ENCODE results near the gene RCVRN. TPM values are rescaled to one million over a fixed set of nuclear protein-coding genes. Genes with fewer than 3 reads are reported as not detected.

Gene RCVRN
- total RNA-seq, 6 experiments from 2014 or later: not detected

DNA sequence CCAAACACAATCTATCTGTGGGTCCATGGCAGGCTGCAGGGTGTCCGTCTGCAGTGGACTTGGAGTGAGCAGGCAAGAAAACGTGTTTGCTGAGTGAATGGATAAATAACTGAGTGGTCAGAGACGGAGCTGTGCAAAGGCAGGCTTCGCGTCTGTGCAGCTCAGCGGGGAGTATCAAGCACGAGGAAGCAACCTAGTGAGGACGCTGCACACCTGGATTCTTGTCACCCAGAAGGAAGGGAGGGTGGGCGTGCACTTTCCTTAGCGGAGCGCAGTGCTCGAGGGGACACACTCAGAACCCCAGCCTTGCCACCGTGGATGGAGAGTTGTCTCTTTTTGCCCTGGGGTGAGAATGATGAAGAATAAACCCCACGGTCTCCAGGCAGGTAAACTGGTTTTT is 1.5 kb upstream of the RCVRN start:
- TF ChIP-seq POLR2A (IDR thresholded peaks at IDR 0.05): no peak
- TF ChIP-seq, protein P1, sequence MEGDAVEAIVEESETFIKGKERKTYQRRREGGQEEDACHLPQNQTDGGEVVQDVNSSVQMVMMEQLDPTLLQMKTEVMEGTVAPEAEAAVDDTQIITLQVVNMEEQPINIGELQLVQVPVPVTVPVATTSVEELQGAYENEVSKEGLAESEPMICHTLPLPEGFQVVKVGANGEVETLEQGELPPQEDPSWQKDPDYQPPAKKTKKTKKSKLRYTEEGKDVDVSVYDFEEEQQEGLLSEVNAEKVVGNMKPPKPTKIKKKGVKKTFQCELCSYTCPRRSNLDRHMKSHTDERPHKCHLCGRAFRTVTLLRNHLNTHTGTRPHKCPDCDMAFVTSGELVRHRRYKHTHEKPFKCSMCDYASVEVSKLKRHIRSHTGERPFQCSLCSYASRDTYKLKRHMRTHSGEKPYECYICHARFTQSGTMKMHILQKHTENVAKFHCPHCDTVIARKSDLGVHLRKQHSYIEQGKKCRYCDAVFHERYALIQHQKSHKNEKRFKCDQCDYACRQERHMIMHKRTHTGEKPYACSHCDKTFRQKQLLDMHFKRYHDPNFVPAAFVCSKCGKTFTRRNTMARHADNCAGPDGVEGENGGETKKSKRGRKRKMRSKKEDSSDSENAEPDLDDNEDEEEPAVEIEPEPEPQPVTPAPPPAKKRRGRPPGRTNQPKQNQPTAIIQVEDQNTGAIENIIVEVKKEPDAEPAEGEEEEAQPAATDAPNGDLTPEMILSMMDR (IDR thresholded peaks at IDR 0.05): no peak
- Histone ChIP-seq H3K36me3 (no peaks in the 10 kb centered on the region), H3K27ac (no peak overlapping the region), H3K4me3 (no peak overlapping the region), H3K9me3 (no peaks in the 10 kb centered on the region), H3K27me3 (no peaks in the 10 kb centered on the region), H3K4me1 (no peaks in the 10 kb centered on the region)
- DNase-seq: no peak
- ATAC-seq: no peak
- intact Hi-C loops (cut with DNase I): no loop called here
- WGBS (ENCODE audit: insufficient coverage, low coverage, low lambda C conversion rate, missing lambda C conversion rate): 47% methylated on average over 4 of the region's 14 CpGs

DNA sequence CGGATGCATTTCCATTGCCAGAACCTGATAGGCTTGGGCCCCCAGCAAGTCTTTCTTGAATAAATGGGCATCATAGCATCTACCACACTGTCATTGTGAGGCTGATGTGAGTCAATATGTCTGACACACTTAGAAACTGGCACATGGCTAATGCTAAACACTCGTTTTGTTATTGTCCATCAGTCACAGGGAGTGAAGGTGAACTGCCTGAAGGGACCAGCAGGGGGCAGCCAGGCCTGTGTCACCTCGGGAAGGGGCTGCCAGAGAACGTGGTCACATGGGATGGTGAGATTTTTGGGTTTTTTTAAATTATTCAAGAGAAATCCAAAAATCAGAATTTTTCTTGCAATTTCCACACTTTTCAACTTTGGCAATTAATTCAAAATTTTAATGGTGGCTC is 831 bp upstream of the RCVRN start:
- DNase-seq (no peak), ATAC-seq (no peak)
- no peak overlapping the region for H3K27ac ChIP-seq
- TF ChIP-seq POLR2A (IDR thresholded peaks at IDR 0.05): no peak
- TF ChIP-seq, protein P1 (IDR thresholded peaks at IDR 0.05): peak; percentile 15 to 41 (median 31)
- no peaks in the 10 kb centered on the region for H3K36me3 ChIP-seq
- intact Hi-C loops (cut with DNase I): no loop called here
- WGBS (ENCODE audit: insufficient coverage, low coverage, low lambda C conversion rate, missing lambda C conversion rate): 6% methylated on average over 3 of the region's 4 CpGs
- H3K4me1 ChIP-seq: no peaks in the 10 kb centered on the region
- H3K27me3 ChIP-seq: no peaks in the 10 kb centered on the region
- no peaks in the 10 kb centered on the region for H3K9me3 ChIP-seq
- H3K4me3 ChIP-seq: no peak overlapping the region

DNA sequence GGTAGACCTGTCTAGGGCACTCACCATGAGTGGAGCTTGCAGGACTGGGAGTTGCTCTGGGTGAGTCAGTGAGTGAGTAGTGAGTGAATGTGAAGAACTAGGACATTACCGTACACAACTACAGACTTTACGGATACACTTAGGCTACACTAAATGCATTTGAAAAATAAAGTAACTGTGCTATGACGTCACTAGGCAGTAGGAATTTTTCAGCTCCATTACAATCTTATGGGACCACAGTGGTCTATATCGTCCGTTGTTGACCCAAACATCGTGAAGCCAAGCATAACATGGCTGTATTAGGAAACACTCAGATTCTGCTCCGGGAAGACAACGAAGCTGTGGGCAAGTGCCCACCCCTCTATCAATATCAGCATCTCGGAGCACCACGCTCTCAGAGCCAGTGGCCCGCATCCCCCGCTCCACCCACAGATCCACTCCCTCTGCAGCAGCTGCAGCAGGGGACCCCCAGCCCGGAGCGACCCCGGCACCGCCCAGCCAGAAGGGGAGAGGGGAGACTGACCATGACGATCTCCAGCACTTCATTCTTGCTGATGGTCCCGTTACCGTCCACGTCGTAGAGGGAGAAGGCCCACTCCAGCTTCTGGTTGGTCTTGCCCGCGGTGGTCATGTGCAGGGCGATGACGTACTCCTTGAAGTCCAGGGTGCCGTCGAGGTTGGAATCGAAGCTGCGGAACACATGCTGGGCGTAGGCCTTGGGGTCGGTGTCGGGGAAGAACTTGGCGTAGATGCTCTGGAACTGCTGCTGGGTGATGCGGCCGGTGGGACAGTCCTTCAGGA is 594 bp downstream of the RCVRN start:
- Histone ChIP-seq H3K4me3 (no peak overlapping the region), H3K27me3 (no peaks in the 10 kb centered on the region), H3K36me3 (no peaks in the 10 kb centered on the region), H3K9me3 (no peaks in the 10 kb centered on the region), H3K27ac (no peak overlapping the region), H3K4me1 (no peaks in the 10 kb centered on the region)
- no peak for ATAC-seq
- 91% methylated on average over 17 of the region's 35 CpGs for WGBS (ENCODE audit: insufficient coverage, low coverage, low lambda C conversion rate, missing lambda C conversion rate)
- DNase-seq: no peak
- intact Hi-C loops (cut with DNase I): no loop called here
- no peak for TF ChIP-seq POLR2A (IDR thresholded peaks at IDR 0.05)
- TF ChIP-seq, protein P1 (IDR thresholded peaks at IDR 0.05): no peak

DNA sequence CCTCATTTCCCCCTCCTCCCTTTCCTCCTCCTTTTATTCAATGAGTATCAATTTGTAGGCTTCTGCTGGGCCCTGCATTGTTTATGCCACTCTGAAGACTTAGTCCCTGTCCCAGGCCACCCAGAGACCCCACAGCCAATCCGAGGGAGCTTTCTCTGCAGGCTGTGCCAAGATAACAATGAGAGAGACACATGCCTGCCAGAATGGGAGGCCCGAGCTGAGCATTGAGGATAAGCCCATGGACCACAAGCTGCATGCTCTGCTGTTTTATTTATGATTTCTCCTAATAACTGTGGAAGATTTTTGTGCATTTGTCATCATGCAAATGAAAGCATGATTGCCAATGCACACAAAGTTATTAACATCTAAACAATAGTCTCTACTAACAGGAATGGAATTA is 3.0 kb downstream of the RCVRN start:
- intact Hi-C loops (cut with DNase I): no loop called here
- H3K27ac ChIP-seq: no peak overlapping the region
- H3K4me1 ChIP-seq: no peaks in the 10 kb centered on the region
- no peaks in the 10 kb centered on the region for H3K27me3 ChIP-seq
- H3K36me3 ChIP-seq: no peaks in the 10 kb centered on the region
- ATAC-seq (no peak), DNase-seq (no peak)
- no peaks in the 10 kb centered on the region for H3K9me3 ChIP-seq
- no peak overlapping the region for H3K4me3 ChIP-seq
- TF ChIP-seq, protein P1 (IDR thresholded peaks at IDR 0.05): no peak
- TF ChIP-seq POLR2A (IDR thresholded peaks at IDR 0.05): no peak
- WGBS (ENCODE audit: insufficient coverage, low coverage, low lambda C conversion rate, missing lambda C conversion rate): 10% methylated on average over 2 of the region's 2 CpGs

Measured in right lobe of liver (tissue), 6 donors.